Neuron (in vitro differentiated cells): ENCODE results near the gene NHS.
"Not testable (repeated sequence)": the region's sequence is repeated elsewhere in the genome, so short reads cannot be mapped to it uniquely, and the experiment has no call there.

Source experiments
- H2AFZ ChIP-seq: one replicate; pipeline ENCODE4 v1.6.1; 2013; ENCODE audit warnings: low read depth, mild to moderate bottlenecking, inconsistent platforms, low read length, moderate library complexity
- H3K27me3 ChIP-seq: one replicate; pipeline ENCODE4 v1.6.1; 2013; ENCODE audit warnings: low read length; ENCODE audit not compliant: insufficient read depth
- H3K36me3 ChIP-seq: one replicate; pipeline ENCODE4 v1.6.1; 2013; ENCODE audit warnings: low read length; ENCODE audit not compliant: insufficient read depth
- H3K4me1 ChIP-seq: one replicate; pipeline ENCODE4 v1.6.1; 2013; ENCODE audit warnings: low read length; ENCODE audit not compliant: insufficient read depth
- H3K4me3 ChIP-seq: 2 replicates; pipeline ENCODE4 v1.5.1; 2013; ENCODE audit warnings: mild to moderate bottlenecking, low read length, moderate library complexity
- H3K9me3 ChIP-seq: one replicate; pipeline ENCODE4 v1.6.1; 2013; ENCODE audit warnings: low read length

NHS gene

GRCh38 chrX:17495052-17495451 is 120.1 kb downstream of the NHS start:
- Histone ChIP-seq H2AFZ (no peak overlapping the region), H3K4me1 (no peaks in the 10 kb centered on the region), H3K27me3 (no peaks in the 10 kb centered on the region), H3K4me3 (no peak overlapping the region), H3K9me3 (no peaks in the 10 kb centered on the region), H3K36me3 (no peaks in the 10 kb centered on the region)

GRCh38 chrX:17496407-17496806 is 121.4 kb downstream of the NHS start:
- H3K9me3 ChIP-seq: no peaks in the 10 kb centered on the region
- H3K4me1 ChIP-seq: no peaks in the 10 kb centered on the region
- no peaks in the 10 kb centered on the region for H3K27me3 ChIP-seq
- H3K36me3 ChIP-seq: no peaks in the 10 kb centered on the region
- no peak overlapping the region for H3K4me3 ChIP-seq
- H2AFZ ChIP-seq: no peak overlapping the region

- H3K36me3 ChIP-seq: no peaks in the 10 kb centered on the region
- no peaks in the 10 kb centered on the region for H3K4me1 ChIP-seq
- no peaks in the 10 kb centered on the region for H3K9me3 ChIP-seq
- no peaks in the 10 kb centered on the region for H3K27me3 ChIP-seq
- H2AFZ ChIP-seq: no peak overlapping the region
- no peak overlapping the region for H3K4me3 ChIP-seq
These were observed 122.2 kb downstream of the NHS start for GRCh38 chrX:17497193-17497592.

GRCh38 chrX:17499512-17499911 is 124.5 kb downstream of the NHS start:
- Histone ChIP-seq H3K4me3 (no peak overlapping the region), H3K36me3 (no peaks in the 10 kb centered on the region), H3K27me3 (no peaks in the 10 kb centered on the region), H2AFZ (no peak overlapping the region), H3K9me3 (no peaks in the 10 kb centered on the region), H3K4me1 (no peaks in the 10 kb centered on the region)

GRCh38 chrX:17500145-17500579 is 125.2 kb downstream of the NHS start:
- no peak overlapping the region for H3K4me3 ChIP-seq
- H3K27me3 ChIP-seq: no peaks in the 10 kb centered on the region
- no peaks in the 10 kb centered on the region for H3K36me3 ChIP-seq
- no peaks in the 10 kb centered on the region for H3K9me3 ChIP-seq
- no peak overlapping the region for H2AFZ ChIP-seq
- H3K4me1 ChIP-seq: no peaks in the 10 kb centered on the region

- Histone ChIP-seq H2AFZ (no peak overlapping the region), H3K27me3 (no peaks in the 10 kb centered on the region), H3K36me3 (no peaks in the 10 kb centered on the region), H3K9me3 (no peaks in the 10 kb centered on the region), H3K4me3 (no peak overlapping the region), H3K4me1 (no peaks in the 10 kb centered on the region)
These were observed 126.7 kb downstream of the NHS start for GRCh38 chrX:17501746-17502145.

GRCh38 chrX:17506352-17506751 is 131.4 kb downstream of the NHS start:
- not testable (repeated sequence) for H3K4me3 ChIP-seq, H3K4me1 ChIP-seq

GRCh38 chrX:17511556-17511955 is 136.6 kb downstream of the NHS start:
- H3K9me3 ChIP-seq: no peaks in the 10 kb centered on the region
- no peak overlapping the region for H2AFZ ChIP-seq
- no peak overlapping the region for H3K4me3 ChIP-seq
- H3K36me3 ChIP-seq: no peaks in the 10 kb centered on the region
- no peaks in the 10 kb centered on the region for H3K4me1 ChIP-seq
- H3K27me3 ChIP-seq: no peaks in the 10 kb centered on the region

More at GRCh38 chrX:17506352-17506751, 131.4 kb downstream of the NHS start:
- H2AFZ ChIP-seq, H3K9me3 ChIP-seq, H3K36me3 ChIP-seq, H3K27me3 ChIP-seq: not testable (repeated sequence)

GRCh38 chrX:17519358-17519757 is 144.4 kb downstream of the NHS start:
- Histone ChIP-seq H3K36me3 (no peaks in the 10 kb centered on the region), H3K9me3 (no peaks in the 10 kb centered on the region), H3K4me3 (no peak overlapping the region), H3K4me1 (no peaks in the 10 kb centered on the region), H2AFZ (no peak overlapping the region), H3K27me3 (no peaks in the 10 kb centered on the region)

- Histone ChIP-seq H3K4me1 (no peaks in the 10 kb centered on the region), H3K4me3 (no peak overlapping the region), H3K9me3 (no peaks in the 10 kb centered on the region), H2AFZ (no peak overlapping the region), H3K36me3 (no peaks in the 10 kb centered on the region), H3K27me3 (no peaks in the 10 kb centered on the region)
These were observed 145.1 kb downstream of the NHS start for GRCh38 chrX:17520016-17520615.

GRCh38 chrX:17521871-17522693 is 147.1 kb downstream of the NHS start:
- Histone ChIP-seq H3K4me3 (no peak overlapping the region), H3K36me3 (no peaks in the 10 kb centered on the region), H3K4me1 (no peaks in the 10 kb centered on the region), H2AFZ (no peak overlapping the region), H3K9me3 (no peaks in the 10 kb centered on the region), H3K27me3 (no peaks in the 10 kb centered on the region)

GRCh38 chrX:17525266-17525665 is 150.3 kb downstream of the NHS start:
- Histone ChIP-seq H2AFZ (no peak overlapping the region), H3K4me1 (peaks cover 7% of the 10 kb centered on the region), H3K27me3 (peaks cover 3% of the 10 kb centered on the region), H3K36me3 (no peaks in the 10 kb centered on the region), H3K4me3 (no peak overlapping the region), H3K9me3 (no peaks in the 10 kb centered on the region)

- H3K36me3 ChIP-seq: no peaks in the 10 kb centered on the region
- H3K4me3 ChIP-seq: no peak overlapping the region
- no peak overlapping the region for H2AFZ ChIP-seq
- H3K9me3 ChIP-seq: no peaks in the 10 kb centered on the region
- H3K27me3 ChIP-seq: peaks cover 3% of the 10 kb centered on the region
- peaks cover 7% of the 10 kb centered on the region for H3K4me1 ChIP-seq
These were observed 151.0 kb downstream of the NHS start for GRCh38 chrX:17525762-17526555.
